H1 (cell line): ENCODE data around the gene ITPR1. TPM values are rescaled to one million over a fixed set of nuclear protein-coding genes. Genes with fewer than 3 reads are reported as not detected.

Experiments
- CTCF ChIA-PET: fragments of 300-600 bp; sonication (Branson Sonifier 250); formaldehyde crosslinking; loops from one replicate; lab custom pipeline; 2021; ENCODE audit not compliant: partially characterized antibody; lab: Charles Lee
- POLR2A ChIA-PET: fragments of 300-600 bp; sonication (Branson Sonifier 250); formaldehyde crosslinking; loops from one replicate; lab custom pipeline; 2021; ENCODE audit warnings: inconsistent platforms; ENCODE audit not compliant: partially characterized antibody; lab: Charles Lee
- DNase-seq, 2 experiments: peaks; one replicate each; pipeline versions ENCODE4 v3.0.0 to v3.0.0-alpha.2; 2010 to 2022; ENCODE audit warnings: low spot score in 2 of 2, low read depth in 1 of 2, mixed read lengths in 1 of 2
- FAIRE-seq: peaks from 2 replicates; lab custom pipeline; 2011; peaks lifted over from hg19 to GRCh38; lab: Jason Lieb, UNC
- H2AFZ ChIP-seq: 2 replicates; pipeline ENCODE4 v1.8.1; 2012; ENCODE audit warnings: low read length, inconsistent platforms
- H2AK5ac ChIP-seq: 2 replicates; pipeline ENCODE4 v1.6.1; 2013; ENCODE audit warnings: low read depth, low read length
- H2BK120ac ChIP-seq: replicated peaks from 2 replicates; pipeline ENCODE3; 2013; ENCODE audit warnings: low read depth, low read length, inconsistent platforms
- H2BK12ac ChIP-seq: 2 replicates; pipeline ENCODE4 v1.6.1; 2013; ENCODE audit warnings: low read depth, low read length
- H2BK15ac ChIP-seq: 2 replicates; pipeline ENCODE4 v1.6.1; 2013; ENCODE audit warnings: low read length
- H2BK20ac ChIP-seq: 2 replicates; pipeline ENCODE4 v1.6.1; 2013; ENCODE audit warnings: low read length
- H2BK5ac ChIP-seq: 2 replicates; pipeline ENCODE4 v1.6.1; 2013; ENCODE audit warnings: low read depth, low read length
- H3K14ac ChIP-seq: 2 replicates; pipeline ENCODE4 v1.6.1; 2013; ENCODE audit warnings: inconsistent platforms; ENCODE audit not compliant: insufficient read length
- H3K18ac ChIP-seq: 2 replicates; pipeline ENCODE4 v1.6.1; 2013; ENCODE audit warnings: low read length; ENCODE audit errors: extremely low read depth
- H3K23ac ChIP-seq: 2 replicates; pipeline ENCODE4 v1.6.1; 2013; ENCODE audit warnings: inconsistent platforms; ENCODE audit not compliant: insufficient read length
- H3K23me2 ChIP-seq: 2 replicates; pipeline ENCODE4 v1.6.1; 2013; ENCODE audit warnings: low read depth, low read length
- H3K27ac ChIP-seq: 2 replicates; pipeline ENCODE4 v1.6.1; 2011; ENCODE audit warnings: low read depth, low read length, inconsistent platforms
- H3K27me3 ChIP-seq, 4 experiments: replicated peaks in 1 of 4; 1 replicate in 1 of 4; 2 replicates in 3 of 4; pipeline versions ENCODE4 v1.6.1 to v1.8.1; 2011 to 2013; ENCODE audit warnings: low read length in 3 of 4, mild to moderate bottlenecking in 3 of 4, inconsistent platforms in 2 of 4, mixed read lengths in 2 of 4, moderate library complexity in 1 of 4; ENCODE audit not compliant: control insufficient read depth in 3 of 4, insufficient read depth in 3 of 4; ENCODE audit errors: extremely low read depth in 1 of 4
- H3K36me3 ChIP-seq, 4 experiments: 2 replicates each; pipeline versions ENCODE4 v1.6.1 to v1.8.1; 2011 to 2013; ENCODE audit warnings: mild to moderate bottlenecking in 4 of 4, low read length in 3 of 4, moderate library complexity in 2 of 4, control low read depth in 1 of 4, inconsistent platforms in 1 of 4; ENCODE audit not compliant: insufficient read depth in 4 of 4, control insufficient read depth in 2 of 4
- H3K4ac ChIP-seq: replicated peaks from 2 replicates; pipeline ENCODE3; 2013; ENCODE audit warnings: low read length, low read depth, mixed read lengths, inconsistent platforms; ENCODE audit not compliant: insufficient read length
- H3K4me1 ChIP-seq, 4 experiments: replicated peaks in 1 of 4; 1 replicate in 1 of 4; 2 replicates in 3 of 4; pipeline versions ENCODE4 v1.6.1 to v1.8.1; 2011 to 2013; ENCODE audit warnings: low read length in 3 of 4, inconsistent platforms in 2 of 4, mixed read lengths in 1 of 4; ENCODE audit not compliant: insufficient read depth in 4 of 4, control insufficient read depth in 3 of 4
- H3K4me2 ChIP-seq, 2 experiments: 2 replicates each; pipeline versions ENCODE4 v1.6.1 to v1.8.1; 2011 to 2013; ENCODE audit warnings: low read depth in 2 of 2, low read length in 2 of 2, control low read depth in 1 of 2, inconsistent platforms in 1 of 2, mild to moderate bottlenecking in 1 of 2; ENCODE audit not compliant: insufficient read depth in 1 of 2
- H3K4me3 ChIP-seq, 4 experiments: fragments of 200-600, 300-600 bp in 1 of 4; sonication (generic), shearing (Covaris generic), sonication (Bioruptor Twin) in 1 of 4; 2 replicates each; pipeline versions ENCODE4 v1.5.1 to v1.8.1; 2011 to 2016; ENCODE audit warnings: low read length in 4 of 4, low read depth in 3 of 4, control low read depth in 2 of 4, inconsistent platforms in 2 of 4, mild to moderate bottlenecking in 2 of 4, mixed read lengths in 1 of 4, moderate library complexity in 1 of 4; ENCODE audit not compliant: insufficient read depth in 2 of 4; ENCODE audit errors: extremely low read depth in 1 of 4
- H3K56ac ChIP-seq: replicated peaks from 2 replicates; pipeline ENCODE3; 2013; ENCODE audit warnings: low read depth, mild to moderate bottlenecking, mixed read lengths, low read length, inconsistent platforms; ENCODE audit not compliant: insufficient read length
- H3K79me1 ChIP-seq: 2 replicates; pipeline ENCODE4 v1.6.1; 2013; ENCODE audit warnings: low read depth, low read length, control low read depth
- H3K79me2 ChIP-seq, 2 experiments: 2 replicates each; pipeline versions ENCODE4 v1.6.1 to v1.8.1; 2012 to 2013; ENCODE audit warnings: low read length in 2 of 2, mild to moderate bottlenecking in 2 of 2, inconsistent platforms in 1 of 2; ENCODE audit not compliant: insufficient read depth in 2 of 2, control insufficient read depth in 1 of 2
- H3K9ac ChIP-seq, 4 experiments: replicated peaks in 1 of 4; 1 replicate in 1 of 4; 2 replicates in 3 of 4; pipeline versions ENCODE4 v1.6.1 to v1.8.1; 2011 to 2013; ENCODE audit warnings: low read depth in 3 of 4, low read length in 3 of 4, control low read depth in 2 of 4, mild to moderate bottlenecking in 2 of 4, moderate library complexity in 2 of 4, inconsistent platforms in 1 of 4; ENCODE audit errors: extremely low read depth in 1 of 4
- H3K9me3 ChIP-seq, 2 experiments: 2 replicates each; pipeline versions ENCODE4 v1.6.1 to v1.8.1; 2012 to 2013; ENCODE audit warnings: mild to moderate bottlenecking in 2 of 2, moderate library complexity in 2 of 2, control low read depth in 1 of 2, inconsistent platforms in 1 of 2, low read depth in 1 of 2, low read length in 1 of 2, mixed read lengths in 1 of 2; ENCODE audit not compliant: insufficient read depth in 2 of 2
- H4K20me1 ChIP-seq, 2 experiments: replicated peaks in 1 of 2; 2 replicates each; pipeline versions ENCODE3 to v1.8.1; 2011 to 2013; ENCODE audit warnings: inconsistent platforms in 2 of 2, low read length in 2 of 2, mild to moderate bottlenecking in 1 of 2; ENCODE audit not compliant: insufficient read depth in 2 of 2, control insufficient read depth in 1 of 2
- H4K5ac ChIP-seq: 2 replicates; pipeline ENCODE4 v1.6.1; 2013; ENCODE audit warnings: low read length, low read depth, mixed read lengths, inconsistent platforms; ENCODE audit not compliant: insufficient read length
- H4K8ac ChIP-seq: 2 replicates; pipeline ENCODE4 v1.8.0; 2013; ENCODE audit warnings: mild to moderate bottlenecking, moderate library complexity, low read length, inconsistent platforms; ENCODE audit not compliant: insufficient read depth; ENCODE audit errors: extremely low read depth
- H4K91ac ChIP-seq: replicated peaks from 2 replicates; pipeline ENCODE3; 2013; ENCODE audit warnings: low read length, mixed read lengths, inconsistent platforms; ENCODE audit not compliant: insufficient read length
- GABPA ChIP-seq: IDR thresholded peaks from 2 replicates; pipeline ENCODE4 v1.6.1; 2011; ENCODE audit warnings: mild to moderate bottlenecking, low read length, moderate library complexity, borderline replicate concordance; ENCODE audit not compliant: insufficient read depth
- MAX ChIP-seq: IDR thresholded peaks from 2 replicates; pipeline ENCODE4 v1.6.1; 2012; ENCODE audit warnings: inconsistent platforms
- NANOG ChIP-seq: IDR thresholded peaks from 2 replicates; pipeline ENCODE4 v1.6.1; 2011; ENCODE audit warnings: low read length, low read depth, mild to moderate bottlenecking, inconsistent platforms; ENCODE audit not compliant: insufficient read depth, poor library complexity, severe bottlenecking
- SIN3A ChIP-seq, 2 experiments: IDR thresholded peaks in 1 of 2; conservative IDR thresholded peaks in 1 of 2; 2 replicates each; pipeline ENCODE4 v1.6.1; 2011 to 2012; ENCODE audit warnings: low read length in 2 of 2, improper control_type of control experiment in 1 of 2, low read depth in 1 of 2, mild to moderate bottlenecking in 1 of 2
- WGBS, 2 experiments: shearing (Covaris generic) in 1 of 2; methylation state at CpG; one replicate each; pipeline versions ENCODE4 v1.1.6 to v1.1.7; 2013 to 2015; ENCODE audit warnings: low lambda C conversion rate in 2 of 2, mixed read lengths in 2 of 2, inconsistent platforms in 1 of 2, low coverage in 1 of 2, missing lambda C conversion rate in 1 of 2; ENCODE audit not compliant: insufficient replicate concordance in 2 of 2, insufficient coverage in 1 of 2, insufficient read length in 1 of 2; ENCODE audit errors: extremely low coverage in 1 of 2, missing lambda C conversion rate in 1 of 2; 5-methylcytosine and 5-hydroxymethylcytosine counted together
- polyA plus RNA-seq, 7 experiments: library from polyadenylated mRNA; depleted of rRNA in 3 of 7; stranded (reverse) in 5 of 7; unstranded in 2 of 7; fragments of >200 nt in 5 of 7; fragments of 200-250 nt in 2 of 7; gene quantifications; 1 replicate in 5 of 7; 2 replicates in 1 of 7; 4 replicates in 1 of 7; pipeline versions ENCODE4 v1.2.1 to v1.2.3, GENCODE V29; 2011 to 2013; ENCODE audit warnings: missing spikeins in 2 of 7, mixed read lengths in 2 of 7
- total RNA-seq: library from RNA; stranded (reverse); fragmentation: NEBNext Ultra II Directional; extraction: Animal tissue kit (Norgen Biotek cat#: 25700); gene quantifications from 2 replicates; pipeline ENCODE4 v1.2.1, GENCODE V29; 2021

Gene ITPR1
- total and polyA plus RNA-seq, 2 of the 8 experiments (the other 6 are each of a cell fraction or from before 2014, with no cell fraction given): 2.5 to 16.3 TPM

- DNase-seq (no peak), FAIRE-seq (no peak)
- Histone ChIP-seq H3K4me3 (no peak overlapping the region), H3K79me1 (no peaks in the 10 kb centered on the region), H4K8ac (no peak overlapping the region), H3K14ac (no peak overlapping the region), H2BK15ac (no peak overlapping the region), H2BK120ac (no peak overlapping the region), H2BK20ac (no peak overlapping the region), H3K36me3 (no peaks in the 10 kb centered on the region), H2AFZ (no peak overlapping the region), H4K20me1 (peaks cover 0 to 2% of the 10 kb centered on the region in 2 experiments), H2AK5ac (no peak overlapping the region), H2BK12ac (no peak overlapping the region), H3K9ac (no peak overlapping the region), H3K4me2 (no peak overlapping the region), H3K4me1 (no peaks in the 10 kb centered on the region), H4K91ac (no peak overlapping the region), H3K56ac (no peak overlapping the region), H3K27ac (no peak overlapping the region), H4K5ac (no peak overlapping the region), H3K4ac (no peak overlapping the region), H2BK5ac (no peak overlapping the region), H3K18ac (no peak overlapping the region), H3K9me3 (no peaks in the 10 kb centered on the region), H3K23ac (no peak overlapping the region), H3K23me2 (no peaks in the 10 kb centered on the region), H3K27me3 (no peaks in the 10 kb centered on the region), H3K79me2 (no peaks in the 10 kb centered on the region; a peak in 1 of 4 replicates)
- ChIA-PET POLR2A (interaction anchor here (8.6 kb wide), 1 partner anchor 9 kb away, joined by 91 read pairs; the partner anchor contains the start of gene ITPR1), CTCF (interaction anchor here (1.3 to 1.7 kb wide), 2 partner anchors 9 to 151 kb away, joined by 4 read pairs; partner anchors contain the start of gene ITPR1)
- TF ChIP-seq NANOG (no peak), MAX (no peak), GABPA (no peak), SIN3A (conservative IDR thresholded peaks at IDR 0.05 in 1 of 2, IDR thresholded peaks at IDR 0.05 in 1 of 2; ENCODE audit: low read depth in 1 of 2, low read length in 2 of 2) (no peak)
- 82% methylated on average over 9 of the region's 9 CpGs; no CpG with 5 or more reads in 1 of the 2 experiments for WGBS, 2 experiments
Observed at GRCh38 chr3:4501927-4502326, 8.8 kb downstream of the ITPR1 start.
